WTC11 (cell line): ENCODE measurements around the gene RPS15. TPM values are rescaled to one million over a fixed set of nuclear protein-coding genes. Genes with fewer than 3 reads are reported as not detected.

Experiments
- ATAC-seq: fragments of 200-7000 bp; cut with Tn5 transposase; 2 replicates; pipeline ENCODE4 v1.10.0; 2021; ENCODE audit warnings: mild to moderate bottlenecking, moderate library complexity
- CTCF ChIA-PET: fragments of 300-600 bp; sonication (Branson Sonifier 250); formaldehyde crosslinking; loops from one replicate; lab custom pipeline; 2021; ENCODE audit warnings: antibody characterized with exemption; lab: Charles Lee
- POLR2A ChIA-PET: fragments of 350-600 bp; sonication (Branson Sonifier 250); formaldehyde crosslinking; loops from one replicate; lab custom pipeline; 2021; ENCODE audit warnings: antibody characterized with exemption; lab: Charles Lee
- DNase-seq: peaks from one replicate; pipeline ENCODE4 v3.0.0; 2021; ENCODE audit warnings: low spot score
- H3K27ac Mint-ChIP-seq: 2 replicates; pipeline ENCODE4 v1.8.0; 2021; ENCODE audit warnings: mixed read lengths
- H3K27me3 Mint-ChIP-seq: 2 replicates; pipeline ENCODE4 v1.8.0; 2021; ENCODE audit warnings: low read depth, mild to moderate bottlenecking, moderate library complexity, mixed read lengths
- H3K36me3 Mint-ChIP-seq: 2 replicates; pipeline ENCODE4 v1.8.0; 2021; ENCODE audit warnings: mixed read lengths
- H3K4me1 Mint-ChIP-seq: 2 replicates; pipeline ENCODE4 v1.8.0; 2022; ENCODE audit warnings: mixed read lengths
- H3K4me3 Mint-ChIP-seq: 2 replicates; pipeline ENCODE4 v1.8.0; 2021; ENCODE audit warnings: mild to moderate bottlenecking, moderate library complexity, mixed read lengths
- H3K9me3 Mint-ChIP-seq: 2 replicates; pipeline ENCODE4 v1.8.0; 2021; ENCODE audit warnings: mixed read lengths
- CREB1 ChIP-seq: sonication (generic); formaldehyde crosslinking; IDR thresholded peaks from 2 replicates; pipeline ENCODE4 v1.8.0; 2023; ENCODE audit warnings: mild to moderate bottlenecking, missing genetic modification reagents
- ELF4 ChIP-seq: sonication (generic); formaldehyde crosslinking; IDR thresholded peaks from 2 replicates; pipeline ENCODE4 v1.8.1; 2022; ENCODE audit warnings: low read depth, mild to moderate bottlenecking, moderate library complexity, missing genetic modification reagents
- ETV6 ChIP-seq: sonication (generic); formaldehyde crosslinking; IDR thresholded peaks from 2 replicates; pipeline ENCODE4 v1.8.1; 2022; ENCODE audit warnings: mild to moderate bottlenecking, missing genetic modification reagents
- GABPB1 ChIP-seq: sonication (generic); formaldehyde crosslinking; IDR thresholded peaks from 2 replicates; pipeline ENCODE4 v1.8.1; 2023; ENCODE audit warnings: mild to moderate bottlenecking, missing genetic modification reagents
- MYBL2 ChIP-seq: sonication (generic); formaldehyde crosslinking; IDR thresholded peaks from 2 replicates; pipeline ENCODE4 v1.8.1; 2023; ENCODE audit warnings: mild to moderate bottlenecking, moderate library complexity, missing genetic modification reagents
- NFATC4 ChIP-seq: fragments of 250-450 bp; sonication (Bioruptor Pico); IDR thresholded peaks from 2 replicates; pipeline ENCODE4 v1.9.0; 2021; ENCODE audit warnings: mild to moderate bottlenecking
- NR3C1 ChIP-seq: sonication (generic); formaldehyde crosslinking; conservative IDR thresholded peaks from 2 replicates; pipeline ENCODE4 v1.8.1; 2023; ENCODE audit warnings: low read depth, mild to moderate bottlenecking, missing genetic modification reagents
- OVOL2 ChIP-seq: fragments of 250-450 bp; sonication (Bioruptor Pico); IDR thresholded peaks from 2 replicates; pipeline ENCODE4 v1.9.0; 2021; ENCODE audit warnings: mild to moderate bottlenecking, borderline replicate concordance
- SMAD3 ChIP-seq: sonication (generic); formaldehyde crosslinking; IDR thresholded peaks from 2 replicates; pipeline ENCODE4 v1.8.0; 2022; ENCODE audit warnings: missing genetic modification reagents, mild to moderate bottlenecking, borderline replicate concordance
- ZNF219 ChIP-seq: sonication (generic); formaldehyde crosslinking; IDR thresholded peaks from 2 replicates; pipeline ENCODE4 v1.8.0; 2023; ENCODE audit warnings: missing genetic modification reagents, mild to moderate bottlenecking, borderline replicate concordance
- ZNF232 ChIP-seq: sonication (generic); formaldehyde crosslinking; IDR thresholded peaks from 2 replicates; pipeline ENCODE4 v1.8.0; 2022; ENCODE audit warnings: mild to moderate bottlenecking, missing genetic modification reagents
- total RNA-seq: library from RNA; stranded (reverse); gene quantifications from 3 replicates; pipeline ENCODE4 v1.2.3, GENCODE V29; 2021
- TF ChIP-seq, protein P1 (sequence below): sonication (generic); formaldehyde crosslinking; IDR thresholded peaks from 2 replicates; pipeline ENCODE4 v1.8.1; 2023; ENCODE audit warnings: mild to moderate bottlenecking, missing genetic modification reagents
- TF ChIP-seq, protein P2 (sequence below): sonication (generic); formaldehyde crosslinking; IDR thresholded peaks from 2 replicates; pipeline ENCODE4 v1.8.0; 2022; ENCODE audit warnings: missing genetic modification reagents
- TF ChIP-seq, protein P3 (sequence below): sonication (generic); formaldehyde crosslinking; IDR thresholded peaks from 2 replicates; pipeline ENCODE4 v1.8.1; 2022; ENCODE audit warnings: low read depth, mild to moderate bottlenecking, moderate library complexity, missing genetic modification reagents, borderline replicate concordance
- TF ChIP-seq, protein P4 (sequence below): sonication (generic); formaldehyde crosslinking; conservative IDR thresholded peaks from 2 replicates; pipeline ENCODE4 v1.8.1; 2023; ENCODE audit warnings: mild to moderate bottlenecking, low read depth, missing genetic modification reagents, moderate library complexity
- TF ChIP-seq, protein P5 (sequence below): sonication (generic); formaldehyde crosslinking; IDR thresholded peaks from 2 replicates; pipeline ENCODE4 v1.8.0; 2022; ENCODE audit warnings: mild to moderate bottlenecking, missing genetic modification reagents

RPS15 gene
- total RNA-seq, 1 experiment from 2014 or later, result 1,932 TPM

DNA sequence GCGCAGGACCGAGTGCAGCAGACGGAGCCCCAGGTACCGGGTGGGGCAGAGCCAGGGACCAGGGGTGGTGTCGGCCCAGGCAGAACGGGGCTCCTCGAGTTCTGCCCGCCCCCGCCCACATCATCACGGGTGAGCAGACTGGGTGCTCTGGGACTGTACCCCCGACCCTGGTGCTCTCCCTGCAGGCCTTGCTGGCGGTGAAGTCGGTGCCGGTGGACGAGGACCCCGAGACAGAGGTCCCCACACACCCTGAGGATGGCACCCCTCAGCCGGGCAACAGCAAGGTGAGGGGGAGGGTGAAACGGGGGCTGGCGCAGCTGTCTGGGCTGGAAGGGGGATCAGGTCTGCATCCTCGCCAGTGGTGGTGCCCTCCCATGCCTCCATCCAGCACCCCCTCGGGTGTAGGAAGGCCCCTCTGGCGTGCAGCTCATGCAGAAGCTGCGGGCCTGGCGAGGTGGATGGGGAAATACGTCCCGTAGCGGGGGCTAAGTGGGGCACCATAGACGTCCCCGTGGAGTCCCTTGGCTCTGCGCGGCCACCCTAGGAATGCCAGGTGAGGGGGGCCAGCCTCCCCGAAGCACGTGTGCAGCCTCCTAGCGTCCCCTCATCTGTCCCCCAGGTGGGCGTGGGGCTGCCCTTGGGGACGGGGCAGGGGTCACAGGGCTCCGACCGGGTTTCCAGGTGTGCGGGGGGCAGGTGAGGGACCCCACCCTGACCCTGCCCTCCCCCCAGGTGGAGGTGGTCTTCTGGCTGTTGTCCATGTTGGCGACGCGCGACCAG lies 18.1 kb downstream of the RPS15 start:
- H3K27me3 Mint-ChIP-seq, result peaks cover 48% of the 10 kb centered on the region
- no peak overlapping the region for H3K4me3 Mint-ChIP-seq
- TF ChIP-seq, protein P1, sequence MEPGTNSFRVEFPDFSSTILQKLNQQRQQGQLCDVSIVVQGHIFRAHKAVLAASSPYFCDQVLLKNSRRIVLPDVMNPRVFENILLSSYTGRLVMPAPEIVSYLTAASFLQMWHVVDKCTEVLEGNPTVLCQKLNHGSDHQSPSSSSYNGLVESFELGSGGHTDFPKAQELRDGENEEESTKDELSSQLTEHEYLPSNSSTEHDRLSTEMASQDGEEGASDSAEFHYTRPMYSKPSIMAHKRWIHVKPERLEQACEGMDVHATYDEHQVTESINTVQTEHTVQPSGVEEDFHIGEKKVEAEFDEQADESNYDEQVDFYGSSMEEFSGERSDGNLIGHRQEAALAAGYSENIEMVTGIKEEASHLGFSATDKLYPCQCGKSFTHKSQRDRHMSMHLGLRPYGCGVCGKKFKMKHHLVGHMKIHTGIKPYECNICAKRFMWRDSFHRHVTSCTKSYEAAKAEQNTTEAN (CRISPR knock-in tag), result no peak
- TF ChIP-seq ELF4 (CRISPR knock-in tag), result no peak
- TF ChIP-seq SMAD3 (CRISPR knock-in tag), result no peak
- no peak for TF ChIP-seq MYBL2 (CRISPR knock-in tag)
- TF ChIP-seq, protein P2, sequence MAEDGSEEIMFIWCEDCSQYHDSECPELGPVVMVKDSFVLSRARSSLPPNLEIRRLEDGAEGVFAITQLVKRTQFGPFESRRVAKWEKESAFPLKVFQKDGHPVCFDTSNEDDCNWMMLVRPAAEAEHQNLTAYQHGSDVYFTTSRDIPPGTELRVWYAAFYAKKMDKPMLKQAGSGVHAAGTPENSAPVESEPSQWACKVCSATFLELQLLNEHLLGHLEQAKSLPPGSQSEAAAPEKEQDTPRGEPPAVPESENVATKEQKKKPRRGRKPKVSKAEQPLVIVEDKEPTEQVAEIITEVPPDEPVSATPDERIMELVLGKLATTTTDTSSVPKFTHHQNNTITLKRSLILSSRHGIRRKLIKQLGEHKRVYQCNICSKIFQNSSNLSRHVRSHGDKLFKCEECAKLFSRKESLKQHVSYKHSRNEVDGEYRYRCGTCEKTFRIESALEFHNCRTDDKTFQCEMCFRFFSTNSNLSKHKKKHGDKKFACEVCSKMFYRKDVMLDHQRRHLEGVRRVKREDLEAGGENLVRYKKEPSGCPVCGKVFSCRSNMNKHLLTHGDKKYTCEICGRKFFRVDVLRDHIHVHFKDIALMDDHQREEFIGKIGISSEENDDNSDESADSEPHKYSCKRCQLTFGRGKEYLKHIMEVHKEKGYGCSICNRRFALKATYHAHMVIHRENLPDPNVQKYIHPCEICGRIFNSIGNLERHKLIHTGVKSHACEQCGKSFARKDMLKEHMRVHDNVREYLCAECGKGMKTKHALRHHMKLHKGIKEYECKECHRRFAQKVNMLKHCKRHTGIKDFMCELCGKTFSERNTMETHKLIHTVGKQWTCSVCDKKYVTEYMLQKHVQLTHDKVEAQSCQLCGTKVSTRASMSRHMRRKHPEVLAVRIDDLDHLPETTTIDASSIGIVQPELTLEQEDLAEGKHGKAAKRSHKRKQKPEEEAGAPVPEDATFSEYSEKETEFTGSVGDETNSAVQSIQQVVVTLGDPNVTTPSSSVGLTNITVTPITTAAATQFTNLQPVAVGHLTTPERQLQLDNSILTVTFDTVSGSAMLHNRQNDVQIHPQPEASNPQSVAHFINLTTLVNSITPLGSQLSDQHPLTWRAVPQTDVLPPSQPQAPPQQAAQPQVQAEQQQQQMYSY, result no peak
- no peak for TF ChIP-seq NFATC4
- TF ChIP-seq, protein P3, sequence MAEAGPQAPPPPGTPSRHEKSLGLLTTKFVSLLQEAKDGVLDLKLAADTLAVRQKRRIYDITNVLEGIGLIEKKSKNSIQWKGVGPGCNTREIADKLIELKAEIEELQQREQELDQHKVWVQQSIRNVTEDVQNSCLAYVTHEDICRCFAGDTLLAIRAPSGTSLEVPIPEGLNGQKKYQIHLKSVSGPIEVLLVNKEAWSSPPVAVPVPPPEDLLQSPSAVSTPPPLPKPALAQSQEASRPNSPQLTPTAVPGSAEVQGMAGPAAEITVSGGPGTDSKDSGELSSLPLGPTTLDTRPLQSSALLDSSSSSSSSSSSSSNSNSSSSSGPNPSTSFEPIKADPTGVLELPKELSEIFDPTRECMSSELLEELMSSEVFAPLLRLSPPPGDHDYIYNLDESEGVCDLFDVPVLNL (CRISPR knock-in tag), result no peak
- TF ChIP-seq ZNF232, result no peak
- no peak for TF ChIP-seq NR3C1 (CRISPR knock-in tag)
- TF ChIP-seq OVOL2, result no peak
- TF ChIP-seq CREB1 (CRISPR knock-in tag), result no peak
- TF ChIP-seq, protein P4, sequence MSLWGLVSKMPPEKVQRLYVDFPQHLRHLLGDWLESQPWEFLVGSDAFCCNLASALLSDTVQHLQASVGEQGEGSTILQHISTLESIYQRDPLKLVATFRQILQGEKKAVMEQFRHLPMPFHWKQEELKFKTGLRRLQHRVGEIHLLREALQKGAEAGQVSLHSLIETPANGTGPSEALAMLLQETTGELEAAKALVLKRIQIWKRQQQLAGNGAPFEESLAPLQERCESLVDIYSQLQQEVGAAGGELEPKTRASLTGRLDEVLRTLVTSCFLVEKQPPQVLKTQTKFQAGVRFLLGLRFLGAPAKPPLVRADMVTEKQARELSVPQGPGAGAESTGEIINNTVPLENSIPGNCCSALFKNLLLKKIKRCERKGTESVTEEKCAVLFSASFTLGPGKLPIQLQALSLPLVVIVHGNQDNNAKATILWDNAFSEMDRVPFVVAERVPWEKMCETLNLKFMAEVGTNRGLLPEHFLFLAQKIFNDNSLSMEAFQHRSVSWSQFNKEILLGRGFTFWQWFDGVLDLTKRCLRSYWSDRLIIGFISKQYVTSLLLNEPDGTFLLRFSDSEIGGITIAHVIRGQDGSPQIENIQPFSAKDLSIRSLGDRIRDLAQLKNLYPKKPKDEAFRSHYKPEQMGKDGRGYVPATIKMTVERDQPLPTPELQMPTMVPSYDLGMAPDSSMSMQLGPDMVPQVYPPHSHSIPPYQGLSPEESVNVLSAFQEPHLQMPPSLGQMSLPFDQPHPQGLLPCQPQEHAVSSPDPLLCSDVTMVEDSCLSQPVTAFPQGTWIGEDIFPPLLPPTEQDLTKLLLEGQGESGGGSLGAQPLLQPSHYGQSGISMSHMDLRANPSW, result no peak
- TF ChIP-seq, protein P5, sequence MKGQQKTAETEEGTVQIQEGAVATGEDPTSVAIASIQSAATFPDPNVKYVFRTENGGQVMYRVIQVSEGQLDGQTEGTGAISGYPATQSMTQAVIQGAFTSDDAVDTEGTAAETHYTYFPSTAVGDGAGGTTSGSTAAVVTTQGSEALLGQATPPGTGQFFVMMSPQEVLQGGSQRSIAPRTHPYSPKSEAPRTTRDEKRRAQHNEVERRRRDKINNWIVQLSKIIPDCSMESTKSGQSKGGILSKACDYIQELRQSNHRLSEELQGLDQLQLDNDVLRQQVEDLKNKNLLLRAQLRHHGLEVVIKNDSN (CRISPR knock-in tag), result no peak
- no peak for TF ChIP-seq GABPB1
- no peak for TF ChIP-seq ZNF219 (CRISPR knock-in tag)
- no peak for TF ChIP-seq ETV6 (CRISPR knock-in tag)
- ATAC-seq (no peak), DNase-seq (no peak)
- no peak overlapping the region for H3K27ac Mint-ChIP-seq
- POLR2A ChIA-PET, result interaction anchor here (0.6 to 2.2 kb wide), 12 partner anchors 9 to 212 kb away, joined by 3 to 10 read pairs (median 3); partner anchors contain the start of genes PCSK4 and REEP6
- CTCF ChIA-PET, result interaction anchor here (0.5 to 5.2 kb wide), 27 partner anchors 10 to 701 kb away, joined by 3 to 76 read pairs (median 4); partner anchors contain the start of gene REEP6
- peaks cover 6% of the 10 kb centered on the region; the same call in 1 of the 2 replicates for H3K4me1 Mint-ChIP-seq
- no peaks in the 10 kb centered on the region for H3K9me3 Mint-ChIP-seq
- no peaks in the 10 kb centered on the region for H3K36me3 Mint-ChIP-seq
